ENCODE data around the gene YY1.
A peak's percentile ranks its signal among the peaks of the same experiment; 100 is the strongest.

YY1 gene

GRCh38 chr14:100327128-100327527 lies 88.2 kb downstream of the YY1 start:
- no peak overlapping the region for H3K4me2 ChIP-seq (ENCODE audit: low read length, poor library complexity, severe bottlenecking)
- no peak overlapping the region for H2AK5ac ChIP-seq (ENCODE audit: low read length, severe bottlenecking)
- H4K91ac ChIP-seq (ENCODE audit: low read length): no peak overlapping the region
- H2AFZ ChIP-seq (ENCODE audit: low read depth, low read length): no peak overlapping the region
- no peaks in the 10 kb centered on the region for H3K79me1 ChIP-seq (replicated peaks; ENCODE audit: low read length, poor library complexity, severe bottlenecking)
- H3K27ac ChIP-seq (ENCODE audit: low read length, poor library complexity, severe bottlenecking): no peak overlapping the region
- peaks cover 11% of the 10 kb centered on the region for H3K4me1 ChIP-seq (ENCODE audit: control insufficient read depth, insufficient read depth, low read depth, low read length)
- H2BK12ac ChIP-seq (ENCODE audit: low read length in 2 of 2): no peak overlapping the region
- H2BK120ac ChIP-seq (ENCODE audit: low read depth, low read length): no peak overlapping the region
- H3K4me3 ChIP-seq (ENCODE audit: insufficient read depth in 1 of 2, low read depth in 1 of 2, low read length in 2 of 2): no peak overlapping the region
- peaks cover 0 to 16% of the 10 kb centered on the region in 2 experiments for H3K27me3 ChIP-seq (ENCODE audit: control insufficient read depth in 1 of 2, insufficient read depth in 1 of 2, low read length in 2 of 2)
- H3K23ac ChIP-seq (ENCODE audit: low read length in 2 of 2): no peak overlapping the region
- peaks cover 0 to 9% of the 10 kb centered on the region in 2 experiments for H3K36me3 ChIP-seq (ENCODE audit: control insufficient read depth in 1 of 2, insufficient read depth in 2 of 2, low read depth in 1 of 2, low read length in 2 of 2)
- WGBS: 95% methylated on average over 24 of the region's 24 CpGs
- no peak overlapping the region for H2BK15ac ChIP-seq (ENCODE audit: low read depth, poor library complexity, severe bottlenecking)
- no peak overlapping the region for H3K9ac ChIP-seq (ENCODE audit: low read length)
- no peaks in the 10 kb centered on the region for H3K9me3 ChIP-seq (ENCODE audit: control insufficient read depth, low read length)
- no peak overlapping the region for H2BK5ac ChIP-seq (ENCODE audit: low read depth, low read length, poor library complexity, severe bottlenecking)
- no peak overlapping the region for H3K14ac ChIP-seq (ENCODE audit: low read length in 2 of 2)
- H3K18ac ChIP-seq (ENCODE audit: low read depth in 1 of 2, low read length in 2 of 2): no peak overlapping the region
- DNase-seq: no peak
- no peak overlapping the region for H3K4ac ChIP-seq (ENCODE audit: low read depth in 1 of 2, low read length in 2 of 2)
- no peak overlapping the region for H4K8ac ChIP-seq (ENCODE audit: low read length)

- Histone ChIP-seq H3K23ac (ENCODE audit: low read length in 2 of 2) (no peak overlapping the region), H2AFZ (ENCODE audit: low read depth, low read length) (no peak overlapping the region), H3K9ac (ENCODE audit: low read length) (no peak overlapping the region), H3K9me3 (ENCODE audit: control insufficient read depth, low read length) (no peaks in the 10 kb centered on the region), H2BK5ac (ENCODE audit: low read depth, low read length, poor library complexity, severe bottlenecking) (no peak overlapping the region), H3K27me3 (ENCODE audit: control insufficient read depth in 1 of 2, insufficient read depth in 1 of 2, low read length in 2 of 2) (peaks cover 0 to 9% of the 10 kb centered on the region in 2 experiments), H2BK15ac (ENCODE audit: low read depth, poor library complexity, severe bottlenecking) (no peak overlapping the region), H2AK5ac (ENCODE audit: low read length, severe bottlenecking) (no peak overlapping the region), H2BK120ac (ENCODE audit: low read depth, low read length) (no peak overlapping the region), H3K18ac (ENCODE audit: low read depth in 1 of 2, low read length in 2 of 2) (no peak overlapping the region), H3K4me3 (ENCODE audit: insufficient read depth in 1 of 2, low read depth in 1 of 2, low read length in 2 of 2) (no peak overlapping the region), H2BK12ac (ENCODE audit: low read length in 2 of 2) (no peak overlapping the region), H4K91ac (ENCODE audit: low read length) (no peak overlapping the region), H3K4me2 (ENCODE audit: low read length, poor library complexity, severe bottlenecking) (no peak overlapping the region), H4K8ac (ENCODE audit: low read length) (peak overlapping the region; percentile 16), H3K4me1 (ENCODE audit: control insufficient read depth, insufficient read depth, low read depth, low read length) (peaks cover 11% of the 10 kb centered on the region), H3K14ac (ENCODE audit: low read length in 2 of 2) (no peak overlapping the region), H3K36me3 (ENCODE audit: control insufficient read depth in 1 of 2, insufficient read depth in 2 of 2, low read depth in 1 of 2, low read length in 2 of 2) (peaks cover 2 to 23% of the 10 kb centered on the region in 2 experiments), H3K79me1 (replicated peaks; ENCODE audit: low read length, poor library complexity, severe bottlenecking) (no peaks in the 10 kb centered on the region), H3K27ac (ENCODE audit: low read length, poor library complexity, severe bottlenecking) (no peak overlapping the region), H3K4ac (ENCODE audit: low read depth in 1 of 2, low read length in 2 of 2) (no peak overlapping the region)
- no peak for DNase-seq
- 91% methylated on average over 32 of the region's 32 CpGs for WGBS
Measured at GRCh38 chr14:100328495-100329163, 89.7 kb downstream of the YY1 start.

DNA sequence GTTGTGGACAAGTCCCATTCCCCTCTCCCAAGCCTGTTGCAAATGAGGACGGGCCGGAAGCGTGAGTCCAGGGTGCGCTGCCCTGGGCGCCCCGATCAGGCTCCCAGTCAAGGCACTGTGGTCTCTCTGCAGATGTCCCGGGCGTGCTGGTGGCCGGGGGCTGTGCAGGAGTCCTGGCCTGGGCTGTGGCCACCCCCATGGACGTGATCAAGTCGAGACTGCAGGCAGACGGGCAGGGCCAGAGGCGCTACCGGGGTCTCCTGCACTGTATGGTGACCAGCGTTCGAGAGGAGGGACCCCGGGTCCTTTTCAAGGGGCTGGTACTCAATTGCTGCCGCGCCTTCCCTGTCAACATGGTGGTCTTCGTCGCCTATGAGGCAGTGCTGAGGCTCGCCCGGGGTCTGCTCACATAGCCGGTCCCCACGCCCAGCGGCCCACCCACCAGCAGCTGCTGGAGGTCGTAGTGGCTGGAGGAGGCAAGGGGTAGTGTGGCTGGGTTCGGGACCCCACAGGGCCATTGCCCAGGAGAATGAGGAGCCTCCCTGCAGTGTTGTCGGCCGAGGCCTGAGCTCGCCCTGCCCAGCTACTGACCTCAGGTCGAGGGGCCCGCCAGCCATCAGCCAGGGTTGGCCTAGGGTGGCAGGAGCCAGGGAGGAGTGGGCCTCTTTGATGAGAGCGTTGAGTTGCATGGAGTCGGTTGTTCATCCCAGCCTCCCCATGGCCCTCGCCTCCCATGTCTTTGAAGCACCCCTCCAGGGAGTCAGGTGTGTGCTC lies 90.5 kb downstream of the YY1 start:
- DNase-seq: no peak
- H3K27ac ChIP-seq (ENCODE audit: low read length, poor library complexity, severe bottlenecking): no peak overlapping the region
- 91% methylated on average over 36 of the region's 36 CpGs for WGBS

DNA sequence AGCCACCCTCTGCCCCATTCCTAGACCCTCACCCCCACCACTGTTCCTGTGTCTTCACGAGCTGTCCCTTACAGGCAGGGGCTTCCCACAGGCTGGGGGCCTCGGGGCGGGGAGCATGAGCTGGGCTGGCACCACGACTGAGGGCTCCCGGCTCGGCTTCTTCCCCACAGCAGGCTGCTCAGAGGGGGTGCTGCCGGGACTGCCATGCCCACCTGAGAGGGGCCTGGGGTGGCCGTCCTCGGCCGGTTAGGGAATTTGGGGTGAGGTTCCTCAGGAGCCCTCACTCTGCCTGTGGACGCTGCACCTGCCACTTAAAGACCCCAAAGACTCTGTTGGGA lies 91.0 kb downstream of the YY1 start:
- H2BK12ac ChIP-seq (ENCODE audit: low read length in 2 of 2): no peak overlapping the region
- no peak overlapping the region for H3K4me2 ChIP-seq (ENCODE audit: low read length, poor library complexity, severe bottlenecking)
- H3K9me3 ChIP-seq (ENCODE audit: control insufficient read depth, low read length): no peaks in the 10 kb centered on the region
- H4K8ac ChIP-seq (ENCODE audit: low read length): no peak overlapping the region
- H3K9ac ChIP-seq (ENCODE audit: low read length): no peak overlapping the region
- H3K23ac ChIP-seq (ENCODE audit: low read length in 2 of 2): no peak overlapping the region
- peaks cover 15 to 34% of the 10 kb centered on the region in 2 experiments for H3K36me3 ChIP-seq (ENCODE audit: control insufficient read depth in 1 of 2, insufficient read depth in 2 of 2, low read depth in 1 of 2, low read length in 2 of 2)
- H3K27me3 ChIP-seq (ENCODE audit: control insufficient read depth in 1 of 2, insufficient read depth in 1 of 2, low read length in 2 of 2): peaks cover 0 to 9% of the 10 kb centered on the region in 2 experiments
- no peak for DNase-seq
- no peak overlapping the region for H4K91ac ChIP-seq (ENCODE audit: low read length)
- no peak overlapping the region for H2AK5ac ChIP-seq (ENCODE audit: low read length, severe bottlenecking)
- H2BK5ac ChIP-seq (ENCODE audit: low read depth, low read length, poor library complexity, severe bottlenecking): no peak overlapping the region
- no peak overlapping the region for H3K18ac ChIP-seq (ENCODE audit: low read depth in 1 of 2, low read length in 2 of 2)
- H3K4me3 ChIP-seq (ENCODE audit: insufficient read depth in 1 of 2, low read depth in 1 of 2, low read length in 2 of 2): no peak overlapping the region
- H2AFZ ChIP-seq (ENCODE audit: low read depth, low read length): no peak overlapping the region
- no peak overlapping the region for H3K27ac ChIP-seq (ENCODE audit: low read length, poor library complexity, severe bottlenecking)
- peaks cover 11% of the 10 kb centered on the region for H3K4me1 ChIP-seq (ENCODE audit: control insufficient read depth, insufficient read depth, low read depth, low read length)
- H3K14ac ChIP-seq (ENCODE audit: low read length in 2 of 2): no peak overlapping the region
- 83% methylated on average over 11 of the region's 11 CpGs for WGBS
- H3K79me1 ChIP-seq (replicated peaks; ENCODE audit: low read length, poor library complexity, severe bottlenecking): no peaks in the 10 kb centered on the region
- peak overlapping the region; percentile 2 for H2BK15ac ChIP-seq (ENCODE audit: low read depth, poor library complexity, severe bottlenecking)
- H2BK120ac ChIP-seq (ENCODE audit: low read depth, low read length): no peak overlapping the region
- H3K4ac ChIP-seq (ENCODE audit: low read depth in 1 of 2, low read length in 2 of 2): no peak overlapping the region

More for the DNA sequence above, 90.5 kb downstream of the YY1 start:
- Histone ChIP-seq H3K23ac (ENCODE audit: low read length in 2 of 2) (no peak overlapping the region), H4K8ac (ENCODE audit: low read length) (no peak overlapping the region), H3K9ac (ENCODE audit: low read length) (no peak overlapping the region), H4K91ac (ENCODE audit: low read length) (peak overlapping the region; percentile 31), H3K4me1 (ENCODE audit: control insufficient read depth, insufficient read depth, low read depth, low read length) (peaks cover 11% of the 10 kb centered on the region), H3K4ac (ENCODE audit: low read depth in 1 of 2, low read length in 2 of 2) (no peak overlapping the region), H2BK12ac (ENCODE audit: low read length in 2 of 2) (no peak overlapping the region), H3K4me3 (ENCODE audit: insufficient read depth in 1 of 2, low read depth in 1 of 2, low read length in 2 of 2) (no peak overlapping the region), H2BK120ac (ENCODE audit: low read depth, low read length) (no peak overlapping the region), H3K9me3 (ENCODE audit: control insufficient read depth, low read length) (no peaks in the 10 kb centered on the region), H2BK15ac (ENCODE audit: low read depth, poor library complexity, severe bottlenecking) (no peak overlapping the region), H3K27me3 (ENCODE audit: control insufficient read depth in 1 of 2, insufficient read depth in 1 of 2, low read length in 2 of 2) (peaks cover 0 to 9% of the 10 kb centered on the region in 2 experiments), H2AK5ac (ENCODE audit: low read length, severe bottlenecking) (no peak overlapping the region), H2AFZ (ENCODE audit: low read depth, low read length) (no peak overlapping the region), H3K36me3 (ENCODE audit: control insufficient read depth in 1 of 2, insufficient read depth in 2 of 2, low read depth in 1 of 2, low read length in 2 of 2) (peaks cover 10 to 28% of the 10 kb centered on the region in 2 experiments), H2BK5ac (ENCODE audit: low read depth, low read length, poor library complexity, severe bottlenecking) (no peak overlapping the region), H3K14ac (ENCODE audit: low read length in 2 of 2) (no peak overlapping the region), H3K4me2 (ENCODE audit: low read length, poor library complexity, severe bottlenecking) (no peak overlapping the region), H3K79me1 (replicated peaks; ENCODE audit: low read length, poor library complexity, severe bottlenecking) (no peaks in the 10 kb centered on the region), H3K18ac (ENCODE audit: low read depth in 1 of 2, low read length in 2 of 2) (no peak overlapping the region)

All from mesenchymal stem cell (in vitro differentiated cells and primary cell).